M059J (cell line): ENCODE results near the gene ACSM6. TPM values are rescaled to one million over a fixed set of nuclear protein-coding genes. Genes with fewer than 3 reads are reported as not detected.

Experiments
- DNase-seq: peaks from one replicate; pipeline ENCODE4 v3.0.0-alpha.2; 2012; ENCODE audit warnings: low read depth
- total RNA-seq: library from RNA; depleted of rRNA; stranded (reverse); fragments of >200 nt; shearing (Covaris generic); gene quantifications from 2 replicates; pipeline ENCODE4 v1.2.3, GENCODE V29; 2014

The ACSM6 gene
- total RNA-seq, 1 experiment from 2014 or later, result not detected

- DNase-seq, result no peak
Measured at GRCh38 chr10:95245425-95246055, 51.5 kb downstream of the ACSM6 start.

DNA sequence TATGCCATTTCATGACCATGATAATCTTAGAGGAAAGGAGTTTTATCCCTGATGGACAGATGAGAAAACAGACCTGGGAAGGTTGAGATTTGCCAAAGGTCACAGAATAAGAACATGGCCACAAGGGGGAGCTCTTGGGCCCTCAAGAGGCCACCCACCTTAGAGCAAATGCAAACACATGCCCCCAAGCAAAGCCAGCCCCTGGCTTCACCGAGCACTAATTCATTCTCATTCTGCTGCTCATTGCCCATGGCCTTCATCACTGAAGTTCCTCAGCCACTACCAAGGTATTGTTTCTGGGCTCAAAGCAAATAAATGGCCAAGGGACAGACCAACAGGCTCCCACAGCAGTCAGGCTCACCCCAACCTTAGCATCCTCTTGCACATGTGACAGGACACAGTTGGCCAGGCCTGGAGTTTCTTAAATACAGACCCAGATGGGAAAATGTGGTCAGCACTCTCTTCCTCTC, 52.6 kb downstream of the ACSM6 start:
- peak; percentile 78 for DNase-seq

DNA sequence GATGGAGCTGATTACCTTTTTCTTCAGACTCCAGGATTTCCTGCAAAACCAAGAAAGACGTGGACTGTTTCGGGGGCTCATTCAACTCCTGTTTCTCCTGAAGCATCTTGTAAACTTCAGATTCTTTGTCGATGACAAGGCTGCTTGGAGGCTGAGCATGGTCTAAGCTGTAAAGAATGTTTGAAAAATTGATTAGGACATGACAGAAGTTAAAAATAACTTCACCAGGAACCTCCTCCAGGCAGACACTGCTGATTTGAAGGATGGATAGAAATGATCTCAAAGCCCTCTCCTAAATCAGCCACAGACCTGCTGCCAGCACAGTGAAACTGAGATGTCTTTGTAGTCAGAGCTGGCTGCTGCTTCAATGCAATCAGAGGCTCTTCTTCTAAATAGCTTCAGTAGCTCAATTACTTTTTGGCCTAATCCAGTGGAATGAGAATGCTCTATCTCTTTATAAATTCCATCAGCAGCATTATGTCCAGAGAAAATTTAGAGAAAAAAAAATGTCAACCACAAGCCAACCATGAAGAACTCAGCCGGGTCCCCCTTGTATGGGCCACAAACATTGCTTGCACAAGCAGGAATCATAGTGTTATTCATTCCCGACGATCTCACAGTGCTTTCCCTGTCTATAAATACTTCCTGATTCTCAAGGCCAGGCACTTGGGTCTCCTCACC, 53.3 kb downstream of the ACSM6 start:
- peak; percentile 88 for DNase-seq

- no peak for DNase-seq
Measured at GRCh38 chr10:95247881-95248583, 54.0 kb downstream of the ACSM6 start.

DNA sequence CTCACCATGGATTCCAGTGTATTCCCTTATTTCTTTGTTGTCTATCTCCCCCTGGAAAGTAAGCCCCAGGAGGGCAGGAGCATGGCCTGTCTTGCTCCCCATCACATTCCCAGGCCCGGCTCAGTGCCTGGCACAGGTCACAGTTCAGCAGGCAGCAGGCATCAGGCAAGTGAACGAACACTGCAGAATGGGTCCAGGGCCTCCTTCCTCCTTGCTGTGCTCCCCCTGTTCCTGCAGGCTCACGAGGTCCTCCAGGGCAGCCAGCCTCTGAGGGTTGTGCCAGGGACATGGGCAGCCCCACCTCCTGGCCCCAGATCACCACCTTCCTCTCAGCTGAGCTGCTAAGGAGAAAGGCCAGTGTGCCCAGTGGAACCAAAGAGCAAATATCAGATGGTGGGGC, 55.0 kb downstream of the ACSM6 start:
- DNase-seq, result no peak

DNA sequence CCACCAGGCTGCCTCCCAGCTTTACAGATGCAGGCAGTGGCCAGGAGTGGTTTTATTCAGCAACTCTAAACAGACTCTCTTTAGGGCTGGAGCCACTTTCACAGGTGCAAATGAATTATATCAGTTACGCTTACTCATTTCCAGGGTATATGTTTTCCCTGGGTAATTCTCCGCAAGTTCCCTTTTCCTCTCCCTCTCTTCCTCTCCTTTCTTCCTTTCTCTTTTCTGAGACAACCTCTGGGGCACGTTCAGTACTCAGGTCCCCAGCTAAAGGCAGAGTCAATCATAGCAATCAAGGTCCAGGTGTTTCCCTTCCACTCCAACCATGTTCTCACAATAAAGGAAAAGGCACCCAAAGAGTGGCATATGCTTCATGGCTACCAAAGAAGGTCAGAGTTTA, 55.4 kb downstream of the ACSM6 start:
- DNase-seq, result no peak

DNA sequence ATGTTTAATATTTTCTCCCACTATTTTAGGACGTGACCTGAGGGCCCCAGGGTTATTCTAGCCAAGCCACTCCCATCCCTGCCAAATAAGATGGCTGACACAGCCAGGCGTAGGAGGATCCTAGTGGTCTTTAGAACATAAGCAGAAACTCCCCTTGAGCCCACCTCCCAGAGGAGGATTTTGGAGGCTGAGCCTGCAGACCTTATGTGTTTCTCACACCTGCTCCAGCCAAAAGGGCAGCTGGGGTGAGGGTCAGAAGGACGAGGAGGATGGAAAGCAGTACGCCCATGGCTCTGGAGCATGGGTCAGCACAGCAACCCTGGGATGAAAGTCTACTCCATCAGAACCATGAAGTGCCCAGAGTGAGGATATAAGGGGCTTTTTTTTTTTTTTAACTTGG, 56.8 kb downstream of the ACSM6 start:
- no peak for DNase-seq

GRCh38 chr10:95253007-95253406, 59.0 kb downstream of the ACSM6 start:
- no peak for DNase-seq

DNA sequence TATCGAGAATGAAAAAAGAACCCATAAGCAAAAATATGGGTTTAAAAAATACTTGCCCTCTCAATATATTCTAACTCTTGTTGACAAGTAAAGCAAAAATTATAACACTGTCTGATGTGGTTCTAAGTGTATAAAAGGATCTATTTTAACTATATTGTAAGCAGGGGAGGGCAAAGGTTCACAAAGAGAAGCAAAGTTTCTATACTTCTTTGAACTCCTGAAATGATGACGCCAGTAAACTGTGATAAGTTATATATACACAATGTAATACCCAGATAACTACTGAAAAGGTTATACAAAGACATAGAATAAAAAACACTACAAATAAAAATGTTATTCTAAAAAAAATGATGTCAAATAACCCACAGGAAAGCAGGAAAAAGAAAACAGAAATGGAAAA, 59.6 kb downstream of the ACSM6 start:
- no peak for DNase-seq

- no peak for DNase-seq
Measured at GRCh38 chr10:95254629-95255028, 60.6 kb downstream of the ACSM6 start.

DNA sequence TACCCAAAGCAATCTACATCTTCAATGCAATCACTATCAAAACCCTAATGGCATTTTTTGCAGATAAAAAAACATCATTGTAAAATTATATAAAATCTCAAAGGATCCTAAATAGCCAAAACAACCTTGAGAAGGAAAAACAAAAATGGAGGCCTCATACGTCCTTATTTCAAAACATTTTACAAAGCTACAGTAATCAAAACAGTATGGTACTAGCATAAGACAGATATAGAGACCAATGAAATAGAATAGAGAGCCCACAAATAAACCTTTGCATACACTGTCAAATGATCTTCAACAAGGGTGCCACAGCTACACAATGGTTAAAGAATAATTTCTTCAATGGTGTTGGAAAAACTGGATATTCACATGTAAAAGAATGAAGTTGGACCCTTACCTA, 62.2 kb downstream of the ACSM6 start:
- DNase-seq, result no peak

DNA sequence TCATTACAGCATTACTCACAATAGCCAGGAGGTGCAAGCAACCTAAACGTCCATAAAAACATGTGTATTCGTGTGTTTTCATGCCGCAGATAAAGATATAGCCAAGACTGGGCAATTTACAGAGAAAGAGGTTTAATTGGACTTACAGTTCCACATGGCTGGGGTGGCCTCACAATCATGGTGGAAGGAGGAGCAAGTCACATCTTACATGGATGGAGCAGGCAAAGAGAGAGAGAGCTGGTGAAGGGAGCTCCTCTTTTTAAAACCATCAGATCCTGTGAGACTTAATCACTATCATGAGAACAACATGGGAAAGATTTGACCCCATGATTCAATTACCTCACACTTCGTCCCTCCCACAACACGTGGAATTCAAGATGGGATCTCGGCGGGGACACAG, 63.8 kb downstream of the ACSM6 start:
- DNase-seq, result no peak

DNA sequence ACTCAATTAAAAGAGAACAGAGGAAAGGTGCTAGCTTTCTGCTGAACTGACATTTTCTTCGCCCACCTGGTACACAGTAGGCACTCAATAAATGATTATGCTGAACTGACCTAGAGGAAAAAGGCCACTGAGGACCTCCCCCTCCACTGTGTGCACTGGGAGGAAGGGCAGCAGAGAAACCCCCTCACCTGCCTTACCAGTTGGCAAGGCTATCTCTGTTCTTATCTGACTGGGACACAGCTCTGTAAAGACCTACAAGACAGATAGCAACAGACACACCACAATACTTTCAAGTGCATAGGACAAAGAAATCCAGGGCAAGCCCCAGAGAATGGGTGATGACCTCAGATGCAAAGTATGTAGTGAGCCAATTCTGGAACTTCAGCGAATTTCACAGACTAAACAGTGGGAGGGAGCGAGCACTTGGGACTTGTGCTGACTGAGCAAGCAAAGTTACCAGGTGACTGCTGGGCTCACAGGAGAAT, 66.4 kb downstream of the ACSM6 start:
- peak; percentile 96 for DNase-seq

GRCh38 chr10:95260909-95261552, 67.0 kb downstream of the ACSM6 start:
- DNase-seq, result peak; percentile 78

DNA sequence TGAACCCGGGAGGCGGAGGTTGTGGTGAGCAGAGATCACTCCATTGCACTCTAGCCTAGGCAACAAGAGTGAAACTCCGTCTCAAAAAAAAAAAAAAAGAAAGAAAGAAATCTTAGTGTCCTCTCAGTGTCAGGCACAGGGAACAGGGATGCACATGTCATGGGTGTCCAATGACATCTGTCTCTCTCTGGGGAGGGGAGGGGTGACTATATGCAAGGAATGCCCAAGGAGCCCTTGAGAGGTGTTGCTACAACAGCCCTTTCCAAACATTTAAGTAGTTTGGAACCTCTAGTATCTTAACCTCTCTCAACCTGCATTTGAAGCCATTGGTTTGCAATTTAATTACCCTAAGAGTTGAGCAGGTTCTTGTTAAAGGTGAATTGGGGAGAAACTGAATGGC, 67.9 kb downstream of the ACSM6 start:
- peak; percentile 31 for DNase-seq

- no peak for DNase-seq
Measured at GRCh38 chr10:95262763-95263518, 68.9 kb downstream of the ACSM6 start.

DNA sequence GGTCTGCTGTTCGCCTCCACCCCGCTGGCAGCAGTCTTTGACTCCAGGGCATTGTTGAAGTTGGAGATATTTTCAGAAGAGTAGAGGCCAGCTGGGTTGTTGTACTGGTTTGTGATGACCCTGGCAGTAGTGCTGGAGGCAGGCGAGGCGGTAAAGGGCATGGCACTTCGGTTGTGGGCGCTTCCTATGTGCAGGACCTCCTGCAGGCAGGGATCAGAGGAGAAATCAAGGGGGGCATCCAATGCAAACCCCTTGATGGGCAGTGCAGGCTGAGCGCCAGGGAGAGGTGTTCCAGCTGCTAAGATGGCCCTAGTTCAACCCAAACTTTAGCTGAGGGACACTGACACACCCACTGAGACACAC, 69.8 kb downstream of the ACSM6 start:
- DNase-seq, result no peak

- peak; percentile 70 for DNase-seq
Measured at GRCh38 chr10:95264227-95265051, 70.4 kb downstream of the ACSM6 start.

DNA sequence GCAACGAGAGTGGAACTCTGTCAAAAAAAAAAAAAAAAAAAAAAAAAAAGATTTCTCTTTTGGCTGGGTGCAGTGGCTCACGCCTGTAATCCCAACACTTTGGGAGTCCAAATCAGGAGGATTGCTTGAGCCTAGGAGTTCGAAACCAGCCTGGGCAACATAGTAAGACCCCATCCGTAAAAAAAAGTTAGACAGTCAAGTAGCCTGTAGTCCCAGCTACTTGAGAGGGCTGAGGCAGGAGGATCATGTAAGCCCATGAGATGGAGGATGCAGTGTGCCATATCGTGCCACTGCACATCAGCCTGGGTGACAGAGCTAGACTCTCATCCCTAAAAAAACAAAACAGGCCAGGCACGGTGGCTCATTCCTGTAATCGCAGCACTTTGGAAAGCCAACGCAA, 71.5 kb downstream of the ACSM6 start:
- DNase-seq, result no peak

- DNase-seq, result peak; percentile 98
Measured at GRCh38 chr10:95266674-95267095, 72.6 kb downstream of the ACSM6 start.

DNA sequence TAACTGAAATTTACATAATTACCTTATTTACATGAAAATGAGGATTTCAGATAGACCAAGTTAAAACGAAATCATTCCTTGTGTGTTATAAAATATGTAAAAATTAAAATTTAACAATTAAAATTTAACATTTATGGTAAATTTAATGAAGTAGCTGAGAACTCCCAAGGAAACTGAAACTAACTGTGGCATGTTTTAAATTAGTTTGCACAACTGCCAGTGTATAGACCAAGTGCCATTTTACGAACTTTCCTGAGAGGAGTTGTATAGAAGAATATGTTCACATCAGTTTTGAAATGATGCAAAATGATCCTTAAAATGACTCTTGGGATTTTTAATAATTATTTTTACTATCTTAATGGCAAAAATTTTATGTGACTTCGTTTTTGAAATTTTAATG, 73.2 kb downstream of the ACSM6 start:
- no peak for DNase-seq
